GM18873 (cell line): ENCODE results near the gene CYP24A1.

Experiments used
- ATAC-seq: cut with Tn5 transposase; IDR thresholded peaks from one replicate; pipeline ENCODE4 v1.9.1; 2021; ENCODE audit warnings: mild to moderate bottlenecking, moderate library complexity, moderate number of reproducible peaks; ENCODE audit not compliant: unreplicated experiment, low FRiP score

Gene CYP24A1

GRCh38 chr20:54158856-54159418 lies 14.8 kb downstream of the CYP24A1 start:
- no peak for ATAC-seq

GRCh38 chr20:54158226-54158625 lies 15.6 kb downstream of the CYP24A1 start:
- ATAC-seq, result no peak

GRCh38 chr20:54156981-54157835 lies 16.6 kb downstream of the CYP24A1 start:
- no peak for ATAC-seq

GRCh38 chr20:54156522-54156921 lies 17.3 kb downstream of the CYP24A1 start:
- no peak for ATAC-seq

- no peak for ATAC-seq
Measured at GRCh38 chr20:54155736-54156317, 18.0 kb downstream of the CYP24A1 start.

- no peak for ATAC-seq
Measured at GRCh38 chr20:54154439-54154838, 19.3 kb downstream of the CYP24A1 start.

- ATAC-seq, result no peak
Measured at GRCh38 chr20:54153847-54154246, 19.9 kb downstream of the CYP24A1 start.

GRCh38 chr20:54153041-54153327 lies 20.8 kb downstream of the CYP24A1 start:
- ATAC-seq, result no peak

GRCh38 chr20:54152227-54153040 lies 21.4 kb downstream of the CYP24A1 start:
- ATAC-seq, result no peak

GRCh38 chr20:54151511-54152226 lies 22.1 kb downstream of the CYP24A1 start:
- no peak for ATAC-seq

GRCh38 chr20:54151075-54151439 lies 22.7 kb downstream of the CYP24A1 start:
- ATAC-seq, result no peak

GRCh38 chr20:54149765-54150264 lies 24.0 kb downstream of the CYP24A1 start:
- no peak for ATAC-seq

GRCh38 chr20:54148947-54149764 lies 24.6 kb downstream of the CYP24A1 start:
- no peak for ATAC-seq

- ATAC-seq, result no peak
Measured at GRCh38 chr20:54146672-54147071, 27.1 kb downstream of the CYP24A1 start.

GRCh38 chr20:54144847-54145414 lies 28.9 kb downstream of the CYP24A1 start:
- no peak for ATAC-seq

GRCh38 chr20:54140927-54141566 lies 32.7 kb downstream of the CYP24A1 start:
- ATAC-seq, result no peak

- no peak for ATAC-seq
Measured at GRCh38 chr20:54140486-54140885, 33.3 kb downstream of the CYP24A1 start.

- no peak for ATAC-seq
Measured at GRCh38 chr20:54140067-54140466, 33.7 kb downstream of the CYP24A1 start.

GRCh38 chr20:54139188-54139587 lies 34.6 kb downstream of the CYP24A1 start:
- no peak for ATAC-seq
